Ishikawa (cell line): Measurements from ENCODE around the gene MEF2C.

Experiments used
- CEBPB ChIP-seq: IDR thresholded peaks from 2 replicates; pipeline ENCODE4 v1.6.1; 2012
- YY1 ChIP-seq: IDR thresholded peaks from 2 replicates; pipeline ENCODE4 v1.6.1; 2012; ENCODE audit warnings: low read depth

DNA sequence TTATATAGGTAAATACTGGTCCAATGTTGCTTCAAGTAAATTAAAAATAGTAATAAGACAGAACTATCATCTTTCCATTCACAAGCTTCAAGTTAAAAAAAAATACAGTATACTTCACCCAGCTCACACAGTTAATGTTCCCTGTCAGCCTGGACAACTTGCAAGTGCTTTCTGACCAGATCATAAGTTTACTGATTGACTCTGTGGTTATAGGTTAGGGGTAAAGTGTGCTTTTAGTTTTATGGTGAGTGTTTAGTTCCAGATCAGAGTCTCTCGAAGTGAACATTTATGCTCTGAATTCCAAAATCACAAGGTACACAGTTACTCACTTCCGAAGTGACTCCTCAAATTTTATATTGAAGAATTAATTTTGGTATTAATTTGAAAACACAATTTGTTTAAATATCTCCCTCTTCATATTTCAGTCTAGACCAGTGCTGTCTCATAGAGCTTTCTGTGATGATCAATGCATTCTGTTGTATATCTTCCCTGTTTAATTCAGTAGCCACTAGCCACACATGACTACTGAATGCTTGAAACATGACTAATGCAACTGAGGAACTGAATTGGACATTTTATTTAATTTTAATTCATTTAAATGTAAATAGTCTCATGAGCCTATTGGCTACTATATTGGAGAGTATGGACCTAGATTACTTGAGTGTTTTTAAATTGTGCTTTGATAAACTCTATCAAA is 90.7 kb downstream of the MEF2C start:
- TF ChIP-seq CEBPB (no peak), YY1 (no peak)
